ENCODE measurements around the gene GCH1. TPM values are rescaled to one million over a fixed set of nuclear protein-coding genes. Genes with fewer than 3 reads are reported as not detected.
A peak's percentile ranks its signal among the peaks of the same experiment; 100 is the strongest.

GCH1 gene
- polyA plus RNA-seq, 2 of the 4 experiments (the other 2 are of a cell fraction), result 2.9 to 5.0 TPM

DNA sequence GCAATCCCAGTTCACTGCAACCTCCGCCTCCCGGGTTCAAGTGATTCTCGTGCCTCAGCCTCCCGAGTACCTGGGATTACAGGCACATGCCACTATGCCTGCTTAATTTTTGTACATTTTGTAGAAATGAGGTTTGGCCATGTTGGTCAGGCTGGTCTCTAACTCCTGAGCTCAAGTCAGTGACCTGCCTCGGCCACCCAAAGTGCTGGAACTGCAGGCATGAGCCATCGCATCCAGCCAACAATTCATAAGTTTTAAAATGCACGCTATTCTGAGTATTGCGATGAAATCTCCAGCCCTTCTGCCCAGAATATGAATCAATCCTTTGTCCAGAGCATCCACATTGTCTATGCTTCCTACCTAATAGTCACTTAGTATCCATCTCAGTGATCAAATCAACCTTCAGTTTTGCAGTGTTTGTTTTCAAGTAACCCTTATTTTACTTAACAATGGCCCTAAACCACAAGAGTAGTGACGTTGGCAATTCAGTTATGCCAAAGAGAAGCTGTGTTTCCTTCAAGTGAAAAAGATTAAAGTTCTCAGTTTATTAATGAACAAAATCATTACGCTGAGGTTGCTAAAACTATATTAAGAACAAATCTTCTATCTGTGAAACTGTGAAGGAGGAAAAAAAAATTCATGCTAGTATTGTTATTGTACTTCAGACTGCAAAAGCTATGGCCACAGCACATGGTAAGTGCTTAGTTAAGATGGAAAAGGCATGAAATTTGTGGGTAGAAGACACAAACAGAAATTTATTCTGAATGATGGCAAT lies 11.0 kb downstream of the GCH1 start:
- POLR2A ChIA-PET, result no interaction called here
- CTCF ChIA-PET, result interaction anchor here (1.1 to 3.0 kb wide), 5 partner anchors 10 to 47 kb away, joined by 3 to 14 read pairs (median 5); partner anchors contain the start of gene GCH1
- Histone ChIP-seq H3K27ac (no peak overlapping the region), H3K4me1 (no peaks in the 10 kb centered on the region), H3K4me3 (no peak overlapping the region), H3K4me2 (no peak overlapping the region), H3K9me3 (no peaks in the 10 kb centered on the region)
- no peak for ATAC-seq
- TF ChIP-seq EHF (CRISPR knock-in tag; IDR thresholded peaks at IDR 0.05) (no peak), MAFK (IDR thresholded peaks at IDR 0.05; ENCODE audit: partially characterized antibody) (peak; percentile 72)
- no peak for FAIRE-seq
- WGBS (ENCODE audit: missing lambda C conversion rate), result 88% methylated on average over 10 of the region's 10 CpGs
- no peak for DNase-seq (ENCODE audit: low read depth in 1 of 2, low spot score in 1 of 2)

DNA sequence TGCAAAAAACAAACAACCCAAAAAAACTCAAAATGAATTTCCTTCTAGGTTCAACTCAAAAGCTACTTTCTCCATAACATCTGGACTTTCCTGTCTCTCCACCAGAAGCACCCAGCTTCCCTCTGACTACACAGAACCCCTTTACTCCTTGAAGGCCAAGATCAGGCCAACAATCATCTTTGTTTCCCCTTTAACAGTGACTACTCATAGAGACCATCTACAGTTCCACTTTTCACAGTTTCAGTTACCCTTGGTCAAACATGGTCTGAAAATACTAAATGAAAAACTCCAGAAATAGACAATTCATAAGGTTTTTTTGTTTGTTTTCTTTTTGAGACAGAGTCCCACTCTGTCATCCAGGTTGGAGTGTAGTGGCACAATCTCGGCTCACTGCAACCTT lies 11.8 kb downstream of the GCH1 start:
- CTCF ChIA-PET, result interaction anchor here (0.6 to 3.0 kb wide), 2 partner anchors 13 to 35 kb away, joined by 3 to 14 read pairs; no protein-coding TSS in a partner anchor
- DNase-seq (ENCODE audit: low read depth in 1 of 2, low spot score in 1 of 2) (no peak), FAIRE-seq (no peak), ATAC-seq (no peak)
- Histone ChIP-seq H3K4me3 (no peak overlapping the region), H3K27ac (no peak overlapping the region), H3K4me1 (no peaks in the 10 kb centered on the region), H3K9me3 (no peaks in the 10 kb centered on the region), H3K4me2 (no peak overlapping the region)
- POLR2A ChIA-PET, result no interaction called here
- TF ChIP-seq, protein P1, sequence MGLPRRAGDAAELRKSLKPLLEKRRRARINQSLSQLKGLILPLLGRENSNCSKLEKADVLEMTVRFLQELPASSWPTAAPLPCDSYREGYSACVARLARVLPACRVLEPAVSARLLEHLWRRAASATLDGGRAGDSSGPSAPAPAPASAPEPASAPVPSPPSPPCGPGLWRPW (IDR thresholded peaks at IDR 0.05), result no peak
- TF ChIP-seq, protein P2, sequence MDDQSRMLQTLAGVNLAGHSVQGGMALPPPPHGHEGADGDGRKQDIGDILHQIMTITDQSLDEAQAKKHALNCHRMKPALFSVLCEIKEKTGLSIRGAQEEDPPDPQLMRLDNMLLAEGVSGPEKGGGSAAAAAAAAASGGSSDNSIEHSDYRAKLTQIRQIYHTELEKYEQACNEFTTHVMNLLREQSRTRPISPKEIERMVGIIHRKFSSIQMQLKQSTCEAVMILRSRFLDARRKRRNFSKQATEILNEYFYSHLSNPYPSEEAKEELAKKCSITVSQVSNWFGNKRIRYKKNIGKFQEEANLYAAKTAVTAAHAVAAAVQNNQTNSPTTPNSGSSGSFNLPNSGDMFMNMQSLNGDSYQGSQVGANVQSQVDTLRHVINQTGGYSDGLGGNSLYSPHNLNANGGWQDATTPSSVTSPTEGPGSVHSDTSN (IDR thresholded peaks at IDR 0.05), result no peak
- TF ChIP-seq HDAC2 (IDR thresholded peaks at IDR 0.05) (no peak), POLR2A (IDR thresholded peaks at IDR 0.05; ENCODE audit: low read length) (no peak), RNF2 (IDR thresholded peaks at IDR 0.05; ENCODE audit: borderline replicate concordance, low read depth) (no peak), TFCP2L1 (CRISPR knock-in tag; IDR thresholded peaks at IDR 0.05) (no peak), CEBPB (IDR thresholded peaks at IDR 0.05) (no peak), CBX8 (IDR thresholded peaks at IDR 0.05) (no peak), HOXA7 (CRISPR knock-in tag; IDR thresholded peaks at IDR 0.05) (no peak), EP300 (IDR thresholded peaks at IDR 0.05) (no peak)
- TF ChIP-seq, protein P3, sequence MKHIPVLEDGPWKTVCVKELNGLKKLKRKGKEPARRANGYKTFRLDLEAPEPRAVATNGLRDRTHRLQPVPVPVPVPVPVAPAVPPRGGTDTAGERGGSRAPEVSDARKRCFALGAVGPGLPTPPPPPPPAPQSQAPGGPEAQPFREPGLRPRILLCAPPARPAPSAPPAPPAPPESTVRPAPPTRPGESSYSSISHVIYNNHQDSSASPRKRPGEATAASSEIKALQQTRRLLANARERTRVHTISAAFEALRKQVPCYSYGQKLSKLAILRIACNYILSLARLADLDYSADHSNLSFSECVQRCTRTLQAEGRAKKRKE (CRISPR knock-in tag; IDR thresholded peaks at IDR 0.05; ENCODE audit: low read depth), result no peak
- TF ChIP-seq, protein P4, sequence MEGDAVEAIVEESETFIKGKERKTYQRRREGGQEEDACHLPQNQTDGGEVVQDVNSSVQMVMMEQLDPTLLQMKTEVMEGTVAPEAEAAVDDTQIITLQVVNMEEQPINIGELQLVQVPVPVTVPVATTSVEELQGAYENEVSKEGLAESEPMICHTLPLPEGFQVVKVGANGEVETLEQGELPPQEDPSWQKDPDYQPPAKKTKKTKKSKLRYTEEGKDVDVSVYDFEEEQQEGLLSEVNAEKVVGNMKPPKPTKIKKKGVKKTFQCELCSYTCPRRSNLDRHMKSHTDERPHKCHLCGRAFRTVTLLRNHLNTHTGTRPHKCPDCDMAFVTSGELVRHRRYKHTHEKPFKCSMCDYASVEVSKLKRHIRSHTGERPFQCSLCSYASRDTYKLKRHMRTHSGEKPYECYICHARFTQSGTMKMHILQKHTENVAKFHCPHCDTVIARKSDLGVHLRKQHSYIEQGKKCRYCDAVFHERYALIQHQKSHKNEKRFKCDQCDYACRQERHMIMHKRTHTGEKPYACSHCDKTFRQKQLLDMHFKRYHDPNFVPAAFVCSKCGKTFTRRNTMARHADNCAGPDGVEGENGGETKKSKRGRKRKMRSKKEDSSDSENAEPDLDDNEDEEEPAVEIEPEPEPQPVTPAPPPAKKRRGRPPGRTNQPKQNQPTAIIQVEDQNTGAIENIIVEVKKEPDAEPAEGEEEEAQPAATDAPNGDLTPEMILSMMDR (IDR thresholded peaks at IDR 0.05), result no peak
- WGBS (ENCODE audit: missing lambda C conversion rate), result 100% methylated on average over 1 of the region's 1 CpG

GRCh38 chr14:54889919-54890318 lies 12.7 kb downstream of the GCH1 start:
- FAIRE-seq (no peak), ATAC-seq (no peak), DNase-seq (ENCODE audit: low read depth in 1 of 2, low spot score in 1 of 2) (no peak)
- no peak overlapping the region for H3K4me2 ChIP-seq
- WGBS (ENCODE audit: missing lambda C conversion rate), result 88% methylated on average over 8 of the region's 8 CpGs
- ChIA-PET POLR2A (no interaction called here), CTCF (no interaction called here)
- no peaks in the 10 kb centered on the region for H3K9me3 ChIP-seq
- H3K4me1 ChIP-seq, result no peaks in the 10 kb centered on the region
- no peak overlapping the region for H3K4me3 ChIP-seq
- TF ChIP-seq, protein P2 (IDR thresholded peaks at IDR 0.05), result no peak
- TF ChIP-seq ZNF302 (CRISPR knock-in tag; IDR thresholded peaks at IDR 0.05) (no peak), CEBPB (IDR thresholded peaks at IDR 0.05) (no peak)
- no peak overlapping the region for H3K27ac ChIP-seq

Measured in A549 (cell line).